Stimulated activated CD8-positive, alpha-beta memory T cell treated with anti-CD3 and anti-CD28 coated beads, Interleukin-7, amount 100 ng/mL, for 1 hour (primary cell): ENCODE results near the gene KIAA0040.
A peak's percentile ranks its signal among the peaks of the same experiment; 100 is the strongest.

ENCODE experiments used
- DNase-seq, 2 donors: peaks; one replicate each; pipeline ENCODE4 v3.0.0-alpha.2; 2020; ENCODE audit warnings: low read depth in 2 of 2

KIAA0040 gene

DNA sequence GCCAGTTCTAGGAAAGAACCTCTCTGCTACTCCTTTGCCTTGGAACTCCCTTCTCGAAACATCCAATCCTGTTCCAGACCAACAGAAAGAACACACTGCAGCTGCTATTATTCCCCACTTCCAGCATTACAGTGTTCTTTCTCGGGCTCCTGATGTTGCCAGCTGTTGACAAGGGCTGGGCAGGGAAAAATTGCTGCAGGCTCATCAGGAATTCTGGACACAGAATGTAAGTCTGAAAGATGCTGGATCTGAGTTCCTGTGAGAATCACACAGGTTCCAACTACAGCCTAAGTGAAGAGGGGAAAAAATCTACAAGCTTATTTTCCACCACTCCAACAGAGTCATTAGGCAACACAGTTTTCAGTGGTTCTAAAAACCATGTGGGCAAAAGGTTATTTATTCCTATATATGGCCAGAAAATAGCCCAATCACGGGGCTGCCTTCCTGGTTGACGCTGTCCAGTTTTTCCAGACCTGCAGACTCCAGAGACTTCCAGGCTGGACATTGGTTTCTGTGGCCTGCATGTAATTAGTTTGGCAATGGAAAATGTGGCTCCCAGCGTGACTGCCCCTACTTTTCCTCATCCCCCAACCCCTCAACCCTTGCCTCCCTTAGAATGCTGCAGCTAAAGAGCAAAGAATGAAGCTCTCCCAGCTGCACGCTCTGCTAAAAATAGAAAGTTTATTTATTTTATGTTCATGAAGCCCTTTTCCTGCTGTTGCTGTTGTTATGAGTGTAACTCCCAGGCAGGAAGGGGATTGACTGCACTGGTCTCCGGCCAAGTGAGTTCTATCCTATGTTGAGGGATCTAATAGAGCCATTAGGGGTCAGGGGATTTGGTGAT lies 8.3 kb upstream of the KIAA0040 start:
- no peak for DNase-seq

DNA sequence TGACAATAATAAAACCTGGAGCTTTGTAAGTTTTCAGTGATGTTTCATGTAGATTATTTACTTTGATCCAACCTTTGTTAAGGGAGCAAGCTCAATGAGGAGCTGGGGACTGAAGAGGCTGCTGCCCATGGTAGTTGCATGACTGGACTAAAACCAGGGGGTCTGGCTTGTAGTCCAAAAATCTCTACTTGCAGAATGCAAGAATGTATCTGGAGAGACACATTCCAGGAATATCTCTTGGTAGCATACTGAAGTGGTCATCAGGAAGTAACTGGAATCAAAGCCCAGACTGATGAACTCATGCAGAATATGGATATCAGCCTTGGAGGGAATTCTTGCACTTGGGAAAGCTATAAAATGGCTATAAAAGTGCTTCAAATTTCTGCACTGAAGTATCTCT lies 5.8 kb upstream of the KIAA0040 start:
- no peak for DNase-seq

DNA sequence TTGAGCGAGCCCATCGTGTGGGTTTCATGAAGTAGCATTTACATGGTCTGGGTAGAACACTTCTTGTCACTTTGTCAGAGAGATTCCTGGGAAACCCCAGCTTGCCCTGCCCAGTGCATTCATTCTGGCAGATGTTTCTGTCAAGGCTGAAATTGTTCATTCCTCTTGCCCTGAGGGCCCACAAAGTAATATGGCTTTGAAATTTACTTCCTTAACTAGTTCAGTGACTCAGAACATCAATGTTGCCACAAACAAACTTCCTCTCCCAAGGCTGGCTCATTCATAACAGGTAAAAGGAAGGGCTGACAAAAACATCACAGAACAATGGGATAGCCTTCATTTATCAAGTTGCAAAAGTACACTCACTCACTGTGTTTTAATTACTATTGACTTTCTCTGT lies 5.0 kb upstream of the KIAA0040 start:
- DNase-seq: no peak

DNA sequence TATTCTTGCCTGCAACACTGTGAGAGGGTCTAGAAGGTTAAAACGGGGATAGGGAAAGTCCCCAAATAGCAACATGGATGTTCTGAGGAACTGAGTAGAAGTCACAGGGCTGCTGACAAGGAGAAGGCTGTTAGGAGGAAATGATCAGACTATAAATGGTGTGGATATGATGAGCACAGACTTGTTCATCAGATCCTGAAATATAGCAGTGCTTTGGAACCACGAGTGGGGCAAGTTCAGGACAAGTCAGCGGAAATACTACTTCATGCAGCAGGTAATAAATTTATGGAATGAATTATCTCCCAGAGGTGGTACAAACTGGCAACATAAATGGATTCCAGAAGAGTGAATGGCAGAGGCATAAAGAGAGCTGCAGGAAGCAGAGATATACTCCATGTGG lies 3.2 kb upstream of the KIAA0040 start:
- DNase-seq: no peak

DNA sequence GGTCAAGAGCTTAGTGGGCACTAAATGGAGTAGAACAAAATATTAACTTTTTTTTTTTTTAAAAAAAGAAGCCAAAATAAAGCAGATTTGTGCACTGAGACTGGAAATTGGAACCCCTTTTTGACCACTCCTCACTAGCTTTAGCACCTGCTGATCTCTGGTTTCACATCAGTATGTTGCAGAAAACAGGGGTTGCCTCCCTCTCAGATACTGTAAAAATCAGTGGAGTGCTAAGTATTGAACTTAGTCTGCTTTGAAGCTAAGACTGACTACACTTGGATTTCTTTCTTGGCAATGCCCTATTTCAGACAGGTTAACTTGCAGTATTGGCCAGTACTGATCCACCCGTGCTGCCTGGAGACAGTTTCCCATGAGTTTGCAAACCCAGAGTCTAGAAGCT lies 2.7 kb upstream of the KIAA0040 start:
- DNase-seq: no peak

DNA sequence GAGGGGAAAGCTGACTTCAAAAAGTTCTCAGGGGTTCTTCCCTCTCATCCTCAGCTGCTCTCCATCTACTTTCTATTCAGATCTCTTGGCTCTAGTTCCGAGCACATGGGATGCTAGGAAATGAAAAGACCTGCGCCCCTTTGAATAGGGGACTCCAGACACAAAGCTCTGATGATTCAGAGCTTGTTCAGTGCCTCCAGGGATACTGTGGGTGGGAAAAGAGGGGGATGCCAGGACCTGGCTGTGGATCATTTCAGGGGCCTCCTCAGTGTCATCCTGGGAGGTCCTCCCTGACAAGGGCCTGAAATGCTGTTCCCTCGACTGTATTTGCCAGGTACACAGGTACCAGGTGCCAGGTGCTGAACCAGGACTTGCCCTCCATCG lies 943 bp upstream of the KIAA0040 start:
- no peak for DNase-seq

DNA sequence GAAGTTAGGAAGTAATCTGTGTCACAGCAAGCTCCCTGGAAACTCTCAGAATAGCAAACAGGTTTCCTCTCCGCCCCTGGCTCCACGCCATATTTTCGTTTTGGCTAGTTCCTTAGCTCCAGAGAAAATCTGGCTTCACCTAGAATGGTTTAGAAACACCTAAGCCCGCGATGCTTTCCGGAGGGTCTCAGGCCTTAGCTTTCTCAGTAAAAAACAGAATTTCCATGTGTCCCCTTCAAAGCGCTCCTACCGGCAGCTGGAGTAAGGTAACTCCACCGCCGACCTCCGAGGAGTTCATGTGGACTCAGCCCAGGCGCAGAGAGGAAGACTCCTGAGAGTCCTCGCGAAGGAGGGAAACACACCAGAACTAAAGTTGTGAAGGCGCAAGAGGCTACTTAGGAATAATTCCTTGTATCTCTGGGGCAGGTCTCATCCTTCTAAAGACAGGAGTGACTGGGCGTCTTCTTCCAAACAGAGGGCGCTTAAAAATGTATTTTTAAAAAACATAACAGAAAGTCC lies 406 bp downstream of the KIAA0040 start:
- DNase-seq: no peak

DNA sequence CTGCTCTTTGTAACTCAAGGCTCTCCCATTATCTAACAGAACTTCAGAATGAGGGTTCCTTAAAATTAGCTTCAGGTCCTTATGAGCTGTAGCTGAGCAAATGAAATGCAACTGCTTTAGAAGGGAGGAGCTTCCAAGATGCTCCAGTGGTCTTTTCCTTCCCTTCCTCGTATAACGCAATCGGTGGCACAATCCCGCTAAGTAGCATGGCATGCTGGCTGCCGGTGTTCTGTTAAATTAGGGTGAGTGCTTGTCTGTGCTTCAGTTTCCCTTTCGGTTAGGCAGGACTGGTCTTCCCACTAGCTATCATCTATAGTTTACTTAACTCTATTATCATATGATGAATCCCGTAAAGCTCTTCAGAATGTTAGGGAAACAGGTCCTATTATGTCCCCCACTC lies 917 bp downstream of the KIAA0040 start:
- no peak for DNase-seq

DNA sequence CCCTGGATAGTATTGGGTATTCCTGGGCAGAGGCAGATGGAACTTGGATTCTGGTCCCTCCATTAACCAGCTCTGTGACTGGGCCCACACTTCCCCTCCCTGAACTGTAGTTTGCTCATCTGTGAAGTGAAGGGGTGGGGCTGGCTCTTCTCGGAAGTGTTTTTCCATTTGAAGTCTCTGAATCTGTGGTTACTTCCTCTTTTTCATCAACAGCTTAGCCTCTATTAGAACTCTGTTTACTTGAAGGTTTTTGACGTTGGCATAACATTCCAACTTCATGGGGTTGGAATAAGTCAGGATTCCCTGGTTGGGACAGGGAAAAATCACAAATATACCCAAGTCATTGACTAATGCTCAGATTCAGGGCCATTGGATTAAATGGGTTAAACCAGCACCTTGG lies 3.6 kb downstream of the KIAA0040 start:
- peak; percentile 14 to 36 for DNase-seq

DNA sequence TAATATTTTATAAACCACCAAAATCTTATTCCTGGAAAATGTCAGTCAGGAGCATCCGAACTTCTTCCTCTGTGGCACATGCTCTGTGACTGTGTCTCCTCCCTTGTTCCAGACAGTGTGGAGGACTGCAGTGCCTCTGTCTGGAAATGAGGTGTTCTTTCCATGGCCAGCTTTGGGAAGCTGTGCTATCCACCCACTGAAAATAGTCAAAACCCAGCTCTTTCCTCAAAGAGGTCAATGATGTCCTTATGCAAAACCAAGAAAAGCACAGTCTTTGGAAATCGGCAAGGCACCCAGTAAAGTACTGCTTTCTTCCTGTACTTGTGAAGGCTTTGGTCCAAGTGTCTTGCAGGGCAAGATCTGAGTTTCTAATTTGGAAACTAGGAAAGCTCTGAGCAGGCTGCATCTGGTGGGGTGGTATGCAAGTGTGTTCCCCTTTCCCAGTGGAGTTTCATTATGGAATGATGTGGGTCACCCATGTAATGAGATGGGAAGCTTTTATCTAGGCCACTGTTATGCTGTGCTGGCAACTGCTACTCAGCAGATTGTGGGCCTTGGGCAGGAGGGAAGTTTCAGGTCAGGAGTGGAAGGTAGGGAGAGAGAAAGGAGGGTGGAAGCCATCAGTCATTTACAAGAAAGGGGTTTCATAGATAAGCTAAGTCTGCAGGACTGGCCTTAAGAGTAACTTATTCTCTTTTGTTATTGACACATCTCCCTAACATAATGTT lies 6.0 kb downstream of the KIAA0040 start:
- DNase-seq: no peak

DNA sequence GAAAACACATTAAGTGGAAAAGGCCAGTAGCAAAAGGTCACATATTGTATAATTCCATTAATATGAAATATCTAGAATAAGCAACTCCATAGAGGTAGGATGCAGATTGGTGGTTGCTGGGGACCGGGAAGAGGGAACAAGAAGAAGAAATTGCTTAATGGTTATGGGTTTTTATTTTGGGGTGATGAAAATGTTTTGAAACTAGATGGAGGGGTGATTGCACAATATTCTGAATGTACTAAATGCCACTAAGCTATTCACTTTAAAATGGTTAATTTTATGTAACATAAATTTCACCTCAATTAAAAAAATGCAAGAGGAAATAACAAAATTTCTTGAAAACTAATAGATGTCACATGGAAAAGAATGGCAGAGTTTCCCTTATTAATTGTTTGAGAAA lies 6.7 kb downstream of the KIAA0040 start:
- no peak for DNase-seq

DNA sequence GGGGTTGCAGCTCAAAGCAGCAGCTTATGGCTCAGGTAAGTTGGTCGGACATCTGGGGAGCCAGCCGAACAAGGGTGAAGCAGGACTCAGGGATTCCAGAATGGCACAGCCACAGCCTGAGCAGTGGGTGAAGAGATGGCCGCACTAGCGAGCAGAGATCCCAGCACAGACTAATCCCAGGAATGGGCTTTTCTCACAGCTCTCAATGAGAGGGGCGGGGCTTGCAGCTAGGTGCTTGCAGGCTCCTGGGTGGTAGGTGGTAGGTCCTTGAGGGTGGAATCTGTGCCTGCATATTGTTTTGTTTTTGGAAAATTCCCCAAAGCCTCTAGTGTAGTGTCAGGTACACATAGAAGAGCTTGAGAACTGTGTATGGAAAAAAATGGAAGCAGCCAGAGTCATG lies 9.0 kb downstream of the KIAA0040 start:
- no peak for DNase-seq

DNA sequence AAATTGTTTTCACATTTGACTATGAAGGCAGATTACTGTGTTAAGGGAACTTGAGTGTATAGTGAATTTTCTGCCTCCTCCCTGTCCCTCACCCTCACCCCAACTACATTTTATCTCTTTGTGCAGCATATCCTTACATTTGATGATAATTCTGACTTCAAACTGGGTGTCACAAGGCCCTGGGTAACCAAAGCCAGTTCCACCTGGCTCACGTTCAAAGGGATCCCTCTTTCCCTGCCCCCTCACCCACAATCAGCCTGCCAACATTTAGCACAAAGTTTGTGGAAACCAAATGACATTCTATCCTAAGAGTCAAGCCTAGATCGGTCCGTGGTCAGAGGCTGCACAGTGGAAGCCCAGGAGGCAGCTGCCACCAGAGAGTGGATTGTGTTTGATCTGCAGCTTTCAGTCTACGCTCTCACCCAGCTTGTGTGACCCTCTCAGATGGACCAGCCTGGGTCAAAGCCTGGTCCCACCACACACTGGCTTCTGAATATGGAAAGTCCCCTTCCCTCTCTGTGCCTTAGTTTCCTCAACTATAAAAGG lies 10.3 kb downstream of the KIAA0040 start:
- DNase-seq: no peak

DNA sequence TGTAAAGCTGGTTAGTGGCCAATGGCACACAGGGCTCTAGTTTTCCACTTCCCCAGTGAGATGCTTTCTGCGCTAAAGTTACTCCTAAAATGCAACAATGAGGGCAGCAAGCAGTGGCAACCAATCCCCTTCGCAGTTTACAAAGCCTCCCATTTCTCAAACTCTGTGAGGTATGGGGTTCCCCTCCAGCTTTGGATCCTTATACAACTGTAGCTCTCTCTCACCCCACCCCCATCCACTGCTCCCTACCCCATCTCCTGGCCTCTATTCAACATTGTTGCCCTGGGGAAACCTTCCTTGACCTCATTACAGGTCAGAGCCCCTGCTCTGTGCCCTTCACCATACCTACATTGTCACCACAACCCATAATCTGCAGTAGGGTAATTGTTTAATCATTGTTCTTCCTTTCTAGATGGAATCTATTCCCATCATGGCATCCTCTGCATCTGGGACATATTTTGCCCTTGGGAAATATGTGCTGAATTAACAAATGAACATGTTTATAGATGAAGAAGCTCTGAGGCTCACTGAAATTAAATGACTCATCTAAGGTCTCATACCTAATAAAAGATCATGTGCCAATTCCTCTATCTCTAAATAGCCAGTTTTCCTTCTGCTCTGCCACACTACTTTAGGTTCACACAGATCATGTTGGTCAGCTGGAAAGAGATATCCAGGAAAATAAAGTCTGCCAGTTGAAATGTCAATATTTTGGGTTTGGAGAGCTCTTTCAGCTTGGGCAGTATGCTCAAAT lies 12.6 kb downstream of the KIAA0040 start:
- no peak for DNase-seq

DNA sequence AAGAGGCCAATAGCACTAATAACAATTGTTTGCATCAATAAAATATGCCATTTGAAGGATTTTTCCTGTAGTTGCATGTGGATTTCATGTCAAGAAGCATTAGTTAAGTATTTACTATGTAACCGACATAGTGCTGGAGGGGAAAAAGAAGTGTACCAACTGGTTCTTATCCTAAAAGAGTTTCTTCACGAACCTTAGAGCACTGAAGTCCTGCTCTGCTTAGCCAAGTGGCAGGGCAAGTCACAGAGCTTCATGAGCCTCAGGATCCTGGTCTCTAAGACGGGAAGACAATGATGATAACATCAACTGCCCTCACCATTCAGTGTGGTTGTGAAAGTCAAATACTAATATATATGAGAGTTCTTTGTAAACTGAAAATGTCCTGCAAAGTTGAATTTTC lies 14.1 kb downstream of the KIAA0040 start:
- DNase-seq: no peak

DNA sequence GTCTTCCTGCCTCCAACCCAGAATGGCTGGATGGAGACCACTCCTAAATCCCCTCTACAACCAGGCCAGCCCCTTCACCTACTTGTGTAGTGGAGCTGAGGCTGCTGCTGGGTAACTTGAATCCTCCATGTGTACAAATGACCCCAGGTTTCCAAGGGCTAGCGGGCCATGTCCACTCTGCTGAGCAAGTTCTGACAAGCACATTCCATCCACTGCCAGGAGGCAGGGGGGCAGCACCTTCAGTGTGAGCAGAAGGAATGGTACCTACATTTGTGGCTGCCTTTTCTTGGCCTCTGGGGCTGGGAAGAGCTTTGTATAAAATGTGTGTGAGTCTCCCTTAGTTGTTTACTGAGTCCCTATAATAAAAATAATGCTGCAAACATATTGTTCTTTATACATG lies 14.5 kb downstream of the KIAA0040 start:
- no peak for DNase-seq

DNA sequence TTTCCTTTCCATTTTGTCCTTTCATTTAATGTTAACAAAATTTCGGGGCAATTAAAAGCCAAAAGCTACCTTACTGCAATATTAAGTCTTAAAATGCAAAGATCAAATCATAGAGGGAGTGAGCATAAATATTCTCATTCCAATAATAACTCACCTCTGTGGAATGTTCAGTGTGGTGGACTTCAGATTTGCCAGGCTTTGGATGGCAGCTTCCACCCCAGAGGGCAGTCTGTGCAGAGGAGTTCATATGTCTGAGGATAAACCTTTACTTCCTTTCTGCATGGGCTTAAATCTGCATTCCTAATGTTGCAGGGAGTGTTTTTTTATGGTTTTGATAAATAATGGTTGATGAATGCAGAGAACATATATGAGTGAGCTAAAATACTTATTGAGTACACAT lies 16.3 kb downstream of the KIAA0040 start:
- no peak for DNase-seq

DNA sequence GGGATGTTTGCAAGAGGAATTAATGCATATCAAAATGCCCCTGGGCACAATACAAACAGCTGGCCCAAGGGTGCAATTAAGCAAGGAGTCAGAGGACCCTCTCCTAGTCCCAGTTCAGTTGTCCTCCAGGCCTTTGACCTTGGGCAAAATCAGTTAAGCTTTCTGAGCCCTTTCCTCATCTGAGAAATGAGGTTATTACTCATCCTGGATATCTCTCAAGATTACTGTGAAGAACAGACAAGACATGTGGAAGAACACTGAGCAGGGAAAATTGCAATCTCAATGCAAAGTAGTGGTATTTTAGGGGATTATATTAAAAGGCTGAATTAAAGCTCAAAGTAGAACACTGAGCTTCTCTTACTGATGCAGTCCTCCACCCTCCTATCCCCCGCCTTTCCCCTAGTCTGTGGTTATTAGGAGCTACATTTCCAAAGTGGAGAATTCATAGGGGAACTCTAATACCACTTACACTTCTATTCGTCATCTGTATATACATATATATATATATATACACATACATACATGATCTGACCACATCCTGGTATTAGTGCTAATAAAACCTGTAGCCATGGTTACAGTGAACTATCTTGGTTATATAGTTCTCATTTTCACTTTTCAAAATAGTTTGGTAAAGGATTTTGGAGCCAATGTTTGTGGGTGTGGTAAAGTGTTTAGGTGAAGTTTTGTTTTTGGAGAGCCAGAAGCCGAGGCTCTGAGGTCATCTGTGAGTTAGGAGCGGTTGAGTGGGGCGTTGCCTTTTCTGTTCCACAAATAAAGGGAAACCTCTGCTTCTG lies 18.1 kb downstream of the KIAA0040 start:
- no peak for DNase-seq

DNA sequence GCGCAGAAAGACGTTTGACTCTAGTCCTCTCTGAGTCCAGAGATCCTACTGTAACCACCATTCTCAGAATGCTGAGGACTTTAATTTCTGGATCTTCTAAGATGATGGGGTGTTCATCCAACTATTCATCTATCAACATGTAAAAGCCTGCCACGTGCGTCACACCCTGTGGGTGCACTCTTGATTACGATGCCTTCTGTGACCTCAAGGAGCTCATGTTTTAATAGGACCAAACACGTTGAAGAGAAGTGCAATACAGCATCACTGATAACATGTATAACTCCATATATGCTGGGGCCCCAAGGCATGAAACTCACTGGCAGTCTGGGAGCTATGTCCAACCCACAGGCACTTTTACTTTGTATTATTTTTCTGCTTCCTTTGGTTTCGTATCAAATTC lies 19.0 kb downstream of the KIAA0040 start:
- DNase-seq: no peak

DNA sequence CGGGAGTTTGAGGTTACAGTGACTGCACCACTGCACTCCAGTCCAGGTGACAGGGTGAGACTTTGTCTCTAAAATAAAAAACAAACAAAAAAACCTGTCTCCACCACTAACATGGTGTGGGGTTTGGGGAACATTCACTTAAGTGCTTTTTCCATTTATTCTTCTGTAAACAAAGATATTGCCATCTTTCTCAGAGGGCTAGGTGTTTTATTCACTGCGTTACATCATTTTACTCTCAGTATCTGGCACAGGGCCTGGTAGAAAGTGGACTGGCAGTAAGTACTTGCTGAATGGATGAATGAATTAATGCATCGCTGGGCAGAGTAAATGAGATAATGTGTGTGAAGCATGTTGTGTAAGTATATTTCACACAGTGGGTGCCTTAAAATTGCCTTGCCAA lies 20.1 kb downstream of the KIAA0040 start:
- no peak for DNase-seq
